DMS79 (cell line): ENCODE results near the gene MAPK14.
"Not testable (repeated sequence)": the region's sequence is repeated elsewhere in the genome, so short reads cannot be mapped to it uniquely, and the experiment has no call there.

Experiments used
- DNase-seq: peaks from one replicate; lab custom pipeline; 2025; lab: John Stamatoyannopoulos, UW

Gene MAPK14

DNA sequence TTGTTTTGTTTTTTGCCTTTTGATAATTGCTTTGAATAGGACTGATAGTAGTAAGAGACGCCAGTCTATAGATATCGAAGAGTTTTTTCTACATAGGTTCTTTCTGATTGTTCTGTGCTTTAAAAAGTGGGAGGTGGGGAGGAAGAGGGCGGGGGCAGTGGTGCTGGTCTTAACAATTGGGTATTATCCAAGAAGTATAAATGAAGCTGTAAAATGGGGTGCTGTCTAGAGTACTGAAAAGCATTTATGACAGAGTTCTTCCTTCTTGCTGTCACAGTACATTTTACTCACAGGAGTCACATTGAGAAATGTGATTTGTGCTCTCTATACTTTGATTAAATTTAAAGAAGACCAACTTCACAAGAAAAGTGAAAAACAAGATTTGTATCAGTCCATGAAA is 41.0 kb downstream of the MAPK14 start:
- DNase-seq = no peak

DNA sequence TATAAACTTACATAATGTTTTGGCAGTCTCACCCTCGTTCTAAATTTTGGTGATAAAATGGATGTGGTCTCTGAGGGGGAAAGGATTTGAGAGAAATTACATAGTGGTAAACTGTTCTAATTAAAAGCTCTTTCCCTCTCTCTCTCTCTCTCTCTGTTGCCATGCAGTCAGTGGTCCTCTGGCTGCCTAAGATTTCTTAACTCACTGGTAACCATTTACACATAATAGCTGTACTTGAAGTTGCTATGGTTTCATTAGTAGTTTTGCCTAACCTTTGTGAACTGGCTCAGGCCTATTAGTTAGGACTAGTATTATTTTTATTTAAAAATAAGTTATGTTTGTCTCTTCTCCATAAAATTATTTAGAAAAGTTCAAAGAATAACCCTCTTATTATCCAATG is 42.0 kb downstream of the MAPK14 start:
- no peak for DNase-seq

DNA sequence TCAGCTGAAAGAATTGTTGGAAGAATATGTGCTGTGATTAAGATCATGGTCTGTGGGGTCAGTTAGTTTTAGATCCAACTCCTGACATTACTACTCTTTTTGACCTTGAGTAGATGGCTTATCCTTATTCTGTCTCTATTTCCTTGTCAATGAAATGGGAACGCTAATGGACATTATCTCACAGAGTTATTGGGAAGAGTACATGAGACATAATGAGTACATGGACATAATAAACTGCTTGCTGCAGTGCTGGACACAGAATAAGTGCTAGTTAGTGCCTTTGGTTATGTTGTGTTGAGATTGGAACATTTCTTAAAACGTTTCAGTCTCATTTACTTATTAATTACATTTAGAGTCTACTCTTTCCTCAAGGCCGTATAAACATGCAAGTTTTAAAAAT is 42.6 kb downstream of the MAPK14 start:
- DNase-seq = no peak

DNA sequence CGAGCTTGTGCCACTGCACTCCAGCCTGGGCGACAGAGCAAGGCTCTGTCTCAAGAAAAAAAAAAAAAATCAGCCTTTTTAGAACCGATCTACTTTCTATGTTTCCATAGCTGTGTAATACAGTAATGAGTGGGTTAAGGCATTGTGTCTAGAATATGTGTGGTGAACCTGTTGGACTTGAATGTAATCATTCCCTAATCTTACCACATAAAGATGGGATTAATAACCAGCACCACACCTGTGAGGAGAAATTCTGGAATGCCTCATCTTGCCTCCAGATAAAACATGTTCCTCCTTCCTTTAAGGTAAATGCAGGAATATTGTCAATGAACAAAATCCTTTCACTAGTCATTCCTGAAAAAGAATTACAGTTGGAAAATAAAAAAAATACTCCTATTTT is 43.7 kb downstream of the MAPK14 start:
- no peak for DNase-seq

DNA sequence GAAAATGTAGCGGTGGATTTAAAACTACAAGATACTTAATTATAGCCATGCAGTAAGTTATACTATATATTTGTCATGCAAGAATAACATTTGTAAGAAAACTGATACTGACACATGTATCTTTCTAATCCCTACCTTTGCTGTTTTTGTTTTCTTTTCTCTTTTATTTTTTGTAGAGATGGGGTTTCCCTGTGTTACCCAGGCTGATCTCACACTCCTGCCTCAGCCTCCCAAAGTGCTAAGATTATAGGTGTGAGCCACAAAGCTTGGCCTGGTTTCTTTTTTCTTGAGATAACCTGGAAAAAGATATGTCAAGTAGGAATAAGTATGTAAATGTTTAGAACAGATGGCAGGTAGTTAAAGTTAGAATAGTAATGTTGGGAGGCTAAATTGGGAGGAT is 44.1 kb downstream of the MAPK14 start:
- no peak for DNase-seq

DNA sequence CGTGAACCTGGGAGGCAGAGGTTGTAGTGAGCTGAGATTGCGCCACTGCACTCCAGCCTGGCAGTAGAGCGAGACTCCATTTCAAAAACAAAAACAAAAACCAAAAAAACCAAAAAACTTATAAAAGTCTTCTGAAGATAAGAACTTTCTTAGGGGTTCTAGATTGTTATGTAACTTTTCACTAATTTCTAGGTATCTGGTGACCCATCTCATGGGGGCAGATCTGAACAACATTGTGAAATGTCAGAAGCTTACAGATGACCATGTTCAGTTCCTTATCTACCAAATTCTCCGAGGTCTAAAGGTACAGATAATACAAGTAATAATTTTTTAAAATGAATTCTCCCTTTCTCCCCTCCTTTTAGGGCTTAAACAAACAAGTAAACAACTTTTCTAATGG is 45.1 kb downstream of the MAPK14 start:
- DNase-seq = no peak

DNA sequence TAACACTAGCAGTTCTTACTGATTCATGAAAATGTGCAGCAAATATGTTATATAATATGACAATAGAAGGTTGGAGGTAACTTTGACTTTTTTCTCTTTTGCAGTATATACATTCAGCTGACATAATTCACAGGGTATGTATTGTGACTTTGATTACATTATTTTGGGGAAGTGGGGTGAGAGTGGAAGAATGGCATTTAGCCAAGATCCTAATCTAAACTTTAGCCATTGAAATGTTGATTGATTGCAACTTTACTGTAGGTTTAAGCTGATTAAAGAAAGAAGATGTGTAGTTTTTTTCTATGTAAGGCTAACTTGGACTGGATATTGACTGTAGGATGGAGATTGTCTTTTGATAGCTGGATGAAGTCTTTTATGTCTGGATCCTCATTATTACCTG is 46.0 kb downstream of the MAPK14 start:
- no peak for DNase-seq

DNA sequence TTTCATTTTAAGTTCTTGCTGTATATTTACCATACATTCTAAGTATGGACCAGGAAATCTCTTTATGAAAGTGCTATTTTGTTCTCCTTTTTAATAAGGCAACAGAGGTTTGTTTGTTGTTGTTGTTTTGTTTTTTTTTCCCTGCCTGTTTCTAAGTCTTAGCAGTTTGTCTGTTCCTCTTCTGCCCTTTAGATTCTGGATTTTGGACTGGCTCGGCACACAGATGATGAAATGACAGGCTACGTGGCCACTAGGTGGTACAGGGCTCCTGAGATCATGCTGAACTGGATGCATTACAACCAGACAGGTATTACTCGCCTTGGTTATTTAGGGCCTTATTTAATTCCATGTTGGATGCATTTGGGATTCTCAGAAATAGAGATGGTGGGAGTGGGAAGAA is 48.0 kb downstream of the MAPK14 start:
- DNase-seq = no peak

DNA sequence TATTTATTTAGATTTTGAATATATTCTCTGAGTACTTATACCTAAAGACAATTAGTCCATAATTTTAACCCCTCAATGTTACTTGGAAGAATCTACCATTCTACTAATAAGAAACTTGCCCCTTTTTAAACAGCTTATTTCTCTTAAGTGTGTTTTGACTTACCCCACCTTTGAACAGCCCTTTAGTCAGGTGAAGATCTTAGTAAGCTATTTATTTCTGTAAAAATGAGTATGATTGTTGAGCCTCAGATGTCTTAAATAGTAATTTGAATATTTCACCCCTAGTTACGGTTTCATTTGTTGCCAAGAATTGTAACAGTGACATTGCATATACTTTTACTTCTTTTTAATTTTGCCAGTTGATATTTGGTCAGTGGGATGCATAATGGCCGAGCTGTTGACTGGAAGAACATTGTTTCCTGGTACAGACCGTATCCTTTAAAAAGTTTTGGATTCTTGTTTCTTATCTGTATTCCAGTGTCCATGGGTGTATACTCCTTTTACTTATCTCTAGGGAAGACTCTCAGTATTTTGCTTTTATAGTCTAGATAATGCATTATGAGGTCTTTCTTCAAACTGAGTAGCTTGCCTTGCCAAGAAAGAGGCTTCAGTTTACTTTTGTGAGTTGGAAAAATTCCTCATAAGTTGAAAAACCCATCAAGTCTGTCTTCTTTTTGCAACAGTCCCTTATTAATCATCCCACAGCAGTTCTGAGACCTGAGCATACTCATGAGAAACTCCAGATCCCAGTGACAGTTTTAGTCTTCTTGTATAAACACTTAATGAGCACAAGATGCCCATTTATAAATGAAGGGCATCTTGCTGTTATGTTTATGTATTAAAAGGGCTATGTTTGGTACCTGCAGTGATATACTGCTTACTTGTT is 48.8 kb downstream of the MAPK14 start:
- no peak for DNase-seq

DNA sequence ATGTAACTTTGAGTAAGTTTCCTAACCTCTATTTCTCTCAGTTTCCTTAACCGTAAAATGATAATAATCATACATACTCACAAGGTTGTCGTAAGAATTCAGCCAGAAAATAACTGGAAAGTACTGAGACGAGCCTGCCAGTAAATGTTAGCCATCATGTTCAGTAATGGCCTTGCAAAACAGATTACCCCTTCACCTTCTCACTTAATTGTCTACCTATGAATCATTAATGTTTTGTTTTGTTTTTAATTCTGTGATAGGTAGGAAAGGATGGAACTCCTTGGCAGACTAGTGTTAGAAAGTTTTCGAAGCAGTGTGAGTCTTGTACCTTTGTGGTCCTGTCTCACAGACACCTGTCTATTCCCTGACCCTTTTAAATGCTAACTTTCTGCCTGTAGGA is 50.6 kb downstream of the MAPK14 start:
- DNase-seq = no peak

DNA sequence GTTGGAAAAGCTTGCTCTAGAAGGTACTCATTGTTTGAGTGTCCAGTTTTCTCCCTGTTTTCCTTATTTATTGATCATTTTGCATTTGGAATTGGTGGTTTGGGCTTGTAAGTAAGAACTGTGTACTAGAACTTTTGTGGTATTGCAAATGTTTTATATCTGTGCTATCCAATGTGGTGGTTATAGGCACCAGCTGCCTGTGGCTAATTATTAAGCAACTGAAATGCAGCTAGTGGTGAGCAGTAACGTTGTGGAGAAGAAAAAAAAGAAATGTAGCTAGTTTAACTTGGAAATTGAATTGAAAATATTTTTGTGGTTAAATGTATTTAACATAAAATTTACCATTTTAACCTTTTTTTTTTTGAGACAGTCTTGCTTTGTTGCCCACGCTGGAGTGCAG is 52.0 kb downstream of the MAPK14 start:
- DNase-seq = no peak

DNA sequence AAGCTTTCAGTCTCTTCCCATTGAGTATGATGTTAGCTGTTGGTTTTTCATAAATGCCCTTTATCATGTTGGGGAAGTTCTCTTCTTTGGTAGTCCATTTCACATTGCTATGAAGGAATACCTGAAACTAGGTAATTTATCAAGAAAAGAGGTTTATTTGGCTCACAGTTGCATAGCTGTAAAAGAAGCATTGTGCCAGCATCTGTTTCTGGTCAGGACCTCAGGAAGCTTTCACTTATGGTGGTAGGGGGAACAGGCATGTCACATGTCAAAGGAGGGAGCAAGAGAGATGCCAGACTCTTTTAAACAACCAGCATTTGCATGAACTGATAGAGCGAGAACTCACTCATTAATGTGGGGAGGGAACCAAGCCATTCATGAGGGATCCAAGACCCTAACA is 54.7 kb downstream of the MAPK14 start:
- DNase-seq = no peak

DNA sequence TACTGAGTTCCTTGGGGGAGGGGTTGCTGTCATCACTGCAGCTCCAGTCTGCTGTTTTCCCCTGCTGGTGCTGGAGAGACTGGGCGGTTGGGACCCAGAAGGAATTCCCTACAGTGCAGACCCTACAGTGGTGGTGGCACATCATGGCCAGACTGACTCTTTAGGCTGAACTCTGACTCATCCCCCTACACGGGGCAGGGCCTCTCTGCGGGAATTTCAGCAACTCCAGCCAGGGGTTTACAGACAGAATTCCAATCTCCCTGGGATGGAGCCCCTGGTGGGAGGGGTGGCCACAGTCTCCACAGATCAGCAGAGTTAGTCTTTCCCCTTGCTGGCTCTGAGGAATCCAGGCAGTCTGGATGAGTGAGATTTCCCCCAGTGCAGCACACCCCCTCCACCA is 55.8 kb downstream of the MAPK14 start:
- no peak for DNase-seq

DNA sequence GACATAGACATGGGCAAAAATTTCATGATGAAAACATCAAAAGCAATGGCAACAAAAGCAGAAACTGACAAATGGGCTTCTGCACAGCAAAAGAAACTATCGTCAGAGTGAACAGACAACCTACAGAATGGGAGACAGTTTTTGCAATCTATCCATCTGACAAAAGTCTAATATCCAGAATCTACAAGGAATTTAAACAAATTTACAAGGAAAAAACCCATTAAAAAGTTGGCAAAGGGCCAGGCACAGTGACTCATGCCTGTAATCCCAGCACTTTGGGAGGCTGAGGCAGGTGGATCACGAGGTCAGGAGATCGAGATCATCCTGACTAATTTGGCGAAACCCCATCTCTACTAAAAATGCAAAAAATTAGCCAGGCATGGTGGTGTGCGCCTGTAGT is 60.6 kb downstream of the MAPK14 start:
- DNase-seq = not testable (repeated sequence)

DNA sequence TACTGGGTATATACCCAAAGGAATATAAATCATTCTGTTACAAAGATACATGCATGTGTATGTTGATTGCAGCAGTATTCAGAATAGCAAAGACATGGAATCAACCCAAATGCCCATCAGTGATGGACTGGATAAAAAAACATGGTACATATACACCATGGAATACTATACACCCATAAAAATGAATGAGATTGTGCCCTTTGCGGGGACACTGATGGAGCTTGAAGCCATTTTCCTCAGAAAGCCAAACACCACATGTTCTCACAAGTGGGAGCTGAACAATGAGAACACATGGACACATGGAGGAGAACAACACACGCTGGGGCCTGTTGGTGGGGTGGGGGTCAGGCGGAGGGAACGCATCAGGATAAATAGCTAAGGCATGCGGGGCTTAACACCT is 61.4 kb downstream of the MAPK14 start:
- no peak for DNase-seq

DNA sequence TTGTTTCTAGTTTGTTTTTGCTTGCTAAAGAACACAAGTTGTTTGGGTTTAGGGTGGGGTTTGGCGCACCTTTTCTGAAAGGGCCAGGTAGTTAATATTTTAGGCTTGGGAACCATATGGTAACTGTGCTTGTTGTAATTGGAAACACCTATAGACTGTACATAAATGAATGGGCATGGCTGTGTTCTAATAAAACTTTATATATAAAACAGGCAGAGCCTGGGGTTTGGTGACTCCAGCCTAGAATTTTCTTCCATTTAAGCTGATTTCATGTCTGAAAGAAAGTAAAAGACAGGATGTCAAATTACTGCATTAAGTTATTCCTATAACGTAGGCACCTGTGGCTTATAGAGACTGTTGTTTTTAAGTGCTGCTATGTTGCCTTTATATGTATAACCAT is 66.6 kb downstream of the MAPK14 start:
- DNase-seq = no peak

DNA sequence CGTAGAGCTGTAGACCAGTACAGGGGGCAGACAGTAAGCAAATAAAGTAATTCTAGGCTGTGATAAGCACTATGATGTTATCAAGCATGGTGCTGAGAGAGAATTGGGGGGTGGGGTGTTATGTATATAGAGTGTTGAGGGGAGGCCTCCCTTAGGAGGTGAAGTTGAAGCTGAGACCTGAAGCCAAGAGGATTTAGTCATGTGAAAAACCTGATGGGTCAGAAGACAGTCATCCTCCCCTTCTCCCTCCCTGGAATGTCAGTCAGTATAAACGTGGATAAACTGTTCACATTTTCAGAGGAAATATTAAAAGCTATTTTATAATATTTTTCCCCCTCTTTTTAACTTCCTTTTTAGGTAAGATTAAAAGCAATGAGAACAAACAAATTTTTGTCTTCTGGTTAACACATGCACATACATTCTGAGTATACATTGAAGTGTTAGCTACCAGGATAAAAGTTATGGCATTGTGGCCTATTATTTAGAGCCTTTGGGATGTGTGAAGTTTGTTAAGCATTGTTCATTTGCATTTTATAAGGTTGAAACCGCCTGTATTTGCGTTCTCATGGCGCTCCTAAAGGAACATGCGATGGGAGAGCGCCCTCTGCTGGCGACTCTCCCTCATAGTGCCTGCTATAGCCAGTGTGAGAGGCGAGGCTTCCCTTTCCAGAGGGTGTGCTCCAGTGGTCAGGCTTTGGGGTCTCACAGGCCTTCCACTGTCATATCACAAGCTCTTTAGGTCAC is 67.3 kb downstream of the MAPK14 start:
- DNase-seq = peak; percentile 23

DNA sequence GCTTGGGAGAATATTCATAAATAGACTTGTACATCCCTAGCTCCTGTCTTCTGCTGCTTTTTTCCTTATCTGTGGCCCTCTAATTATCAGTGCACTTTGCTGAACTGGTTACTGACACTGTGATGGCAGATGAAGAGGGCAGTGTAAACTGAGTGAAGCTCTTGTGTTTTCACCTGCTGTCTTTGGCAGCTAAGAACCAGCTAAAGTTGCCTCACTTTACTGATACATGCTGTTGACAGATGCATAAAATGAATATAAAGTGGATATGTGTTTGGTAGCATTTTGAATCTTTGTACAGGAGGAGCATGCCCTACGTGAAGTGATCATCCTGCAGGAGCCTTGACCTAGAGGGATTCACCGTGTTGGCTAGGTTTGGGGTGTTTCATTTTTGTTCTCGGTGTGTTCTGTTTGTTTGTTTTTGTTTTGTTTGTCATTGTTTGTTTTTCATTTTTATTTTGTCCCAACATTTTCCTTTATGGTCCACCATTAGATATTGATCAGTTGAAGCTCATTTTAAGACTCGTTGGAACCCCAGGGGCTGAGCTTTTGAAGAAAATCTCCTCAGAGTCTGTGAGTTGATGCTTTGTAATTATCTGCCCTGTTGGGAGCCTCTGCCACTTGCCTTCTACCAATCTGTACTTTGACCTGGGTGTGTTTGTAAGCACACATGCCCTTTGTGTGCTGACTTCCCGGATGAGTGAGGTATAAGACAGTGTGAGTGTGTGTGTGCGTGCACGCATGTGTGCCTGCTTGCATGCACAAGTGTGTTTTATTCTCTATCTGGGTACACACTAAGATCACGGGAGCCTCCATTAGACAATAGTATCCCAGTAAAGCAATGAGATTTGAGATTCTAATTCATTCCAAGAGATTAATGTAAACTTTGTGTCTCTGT is 68.1 kb downstream of the MAPK14 start:
- no peak for DNase-seq

DNA sequence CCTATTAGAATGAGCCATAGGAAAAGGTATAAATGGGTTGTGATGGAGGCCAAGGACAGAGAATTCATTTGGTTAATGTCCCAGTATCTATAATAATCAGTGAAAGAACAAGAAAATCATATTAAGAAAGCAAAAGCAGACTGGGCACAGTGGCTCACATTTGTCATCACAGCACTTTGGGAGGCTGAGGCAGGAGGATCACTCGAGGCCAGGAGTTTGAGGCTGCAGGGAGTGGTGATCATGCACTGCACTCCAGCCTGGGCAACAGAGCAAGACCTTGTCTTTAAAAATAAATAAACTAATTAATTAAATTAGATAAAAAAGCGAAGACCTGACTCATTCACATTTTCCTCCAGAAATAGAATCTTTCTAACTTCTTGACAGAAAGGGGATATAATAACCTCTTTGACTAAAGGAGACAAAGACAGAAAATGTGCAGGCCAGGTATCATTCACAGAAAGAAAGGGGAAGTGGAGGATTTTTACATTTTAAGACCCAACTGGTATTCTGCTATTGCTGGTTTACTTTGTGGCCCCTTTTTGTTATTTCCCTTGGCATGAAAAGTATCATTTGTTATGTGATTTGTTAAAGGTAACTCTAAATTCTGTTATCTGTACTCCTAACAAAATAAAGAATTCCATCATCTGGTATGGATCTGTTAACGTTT is 70.8 kb downstream of the MAPK14 start:
- no peak for DNase-seq

DNA sequence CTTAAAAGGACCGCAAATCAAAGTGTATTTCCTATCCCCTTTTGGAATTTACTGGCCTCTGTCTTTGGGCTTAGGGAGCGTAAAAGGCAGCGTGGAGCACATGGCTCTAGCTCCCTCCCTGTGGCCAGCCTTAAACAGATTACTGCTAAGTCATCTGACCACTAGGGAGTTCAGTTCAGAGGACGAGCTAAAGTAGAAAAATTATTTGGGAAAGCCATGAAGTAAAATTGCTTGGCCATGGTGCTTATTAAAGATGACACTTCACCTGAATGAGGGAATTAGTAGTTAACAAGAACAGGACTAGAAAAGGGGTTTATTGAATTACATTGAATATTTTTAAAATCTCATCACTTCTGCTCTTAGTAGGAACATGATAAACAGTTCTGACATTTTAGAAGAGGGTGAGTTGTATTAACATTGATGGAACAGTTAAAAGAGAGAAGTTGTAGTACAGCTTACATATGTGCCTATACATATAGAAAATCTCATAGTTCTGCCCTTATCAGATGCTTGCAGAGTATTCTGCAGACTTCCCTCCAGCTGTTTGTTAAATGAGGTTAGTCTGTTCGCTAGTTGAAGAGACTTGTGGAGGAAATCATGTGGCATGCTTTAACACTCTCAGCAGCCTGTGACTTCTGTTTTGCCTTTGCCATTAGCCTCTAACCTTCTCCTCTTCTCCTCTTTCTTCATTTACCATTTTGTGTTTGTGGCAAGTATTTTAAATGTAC is 71.5 kb downstream of the MAPK14 start:
- no peak for DNase-seq

DNA sequence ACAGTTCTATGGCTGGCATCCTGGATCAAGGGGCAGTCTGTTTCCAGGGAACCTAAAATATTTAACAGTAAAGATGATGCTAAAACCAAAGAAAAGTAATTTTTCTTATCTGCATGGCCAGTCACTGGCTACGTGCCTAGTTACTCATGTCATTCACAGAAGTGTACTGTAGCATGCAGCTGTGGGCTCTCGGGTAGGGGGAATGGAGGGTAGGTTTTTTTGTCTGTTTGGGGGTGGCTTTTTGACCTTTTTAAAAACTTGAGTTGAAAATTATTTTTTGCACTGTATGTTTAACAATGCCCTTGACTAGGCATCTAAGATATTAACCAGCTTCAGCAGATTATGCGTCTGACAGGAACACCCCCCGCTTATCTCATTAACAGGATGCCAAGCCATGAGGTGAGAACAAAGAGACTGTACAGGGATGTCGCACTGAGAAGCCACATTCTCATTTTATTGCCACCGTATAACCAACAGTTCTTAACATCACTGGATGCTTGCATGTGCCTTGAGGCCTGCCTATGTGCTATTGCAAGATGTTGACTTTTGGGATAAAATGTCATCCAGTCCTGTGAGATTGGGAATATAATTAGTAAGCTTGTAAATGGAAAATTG is 72.4 kb downstream of the MAPK14 start:
- DNase-seq = no peak
